T-helper 1 cell treated with Interleukin-12 subunit alpha and Interleukin-12 subunit beta and Interleukin-4 antibody, amounts not matched to agents 30 ng/mL and 1 ng/mL, for 36 hours (primary cell): Measurements from ENCODE around the gene C5AR2. TPM values are rescaled to one million over a fixed set of nuclear protein-coding genes. Genes with fewer than 3 reads are reported as not detected.
"Not testable (repeated sequence)": the region's sequence is repeated elsewhere in the genome, so short reads cannot be mapped to it uniquely, and the experiment has no call there.

ENCODE experiments used
- intact Hi-C: fragments of 100-400 bp; cut with micrococcal nuclease; formaldehyde crosslinking; loops from one replicate; pipeline ENCODE4 v1.15.1; 2024
- total RNA-seq: library from RNA; stranded (reverse); gene quantifications from 2 replicates; pipeline ENCODE4 v1.2.3, GENCODE V29; 2022

The C5AR2 gene
- total RNA-seq = 0.17 and 0.22 TPM in 2 replicates

GRCh38 chr19:47331931-47332547 is at the start of gene C5AR2:
Gene C5AR2 (plus strand): TSS chr19:47332175. CDS start chr19:47340800, 8,625 bp downstream.
- intact Hi-C loops = no loop called here

- intact Hi-C loops = loop anchor here (1.0 kb wide), 2 partner anchors 108 to 144 kb away; no protein-coding TSS in a partner anchor
Observed at GRCh38 chr19:47283405-47284059, 48.4 kb upstream of the C5AR2 start.

DNA sequence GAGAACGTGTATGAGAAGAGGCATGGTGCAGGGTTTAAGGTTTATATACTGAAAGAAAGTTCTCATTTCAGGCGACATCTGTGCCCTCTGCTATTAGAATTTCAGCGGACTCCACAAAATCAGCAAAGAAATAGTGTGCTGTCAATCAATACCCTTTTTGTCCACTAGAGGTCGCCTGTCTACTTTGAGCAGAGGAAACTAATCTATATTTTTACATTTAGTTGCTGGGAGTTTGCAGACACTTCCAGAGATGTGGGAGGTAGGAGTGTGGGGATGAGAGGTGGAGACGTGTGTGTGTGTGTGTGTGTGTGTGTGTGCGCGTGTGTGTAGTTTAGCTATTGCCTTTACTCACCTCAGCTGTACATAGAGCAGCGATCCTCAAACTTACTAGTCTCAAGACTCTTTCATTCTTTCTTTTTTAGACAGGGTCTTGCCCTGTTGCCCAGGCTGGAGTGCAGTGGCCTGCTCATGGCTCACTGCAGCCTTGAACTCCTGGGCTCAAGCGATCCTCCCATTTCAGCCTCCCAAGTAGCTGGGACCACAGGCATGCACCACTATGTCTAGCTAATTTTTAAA is 47.6 kb upstream of the C5AR2 start:
- intact Hi-C loops = loop anchor here (1.0 kb wide), 2 partner anchors 107 to 143 kb away; no protein-coding TSS in a partner anchor

GRCh38 chr19:47296036-47296435 is 35.9 kb upstream of the C5AR2 start:
- intact Hi-C loops = loop anchor here (1.0 to 5.0 kb wide), 5 partner anchors 51 to 411 kb away; partner anchors contain the start of genes DHX34 and NAPA

GRCh38 chr19:47300867-47301266 is 31.1 kb upstream of the C5AR2 start:
- intact Hi-C loops = not testable (repeated sequence)

DNA sequence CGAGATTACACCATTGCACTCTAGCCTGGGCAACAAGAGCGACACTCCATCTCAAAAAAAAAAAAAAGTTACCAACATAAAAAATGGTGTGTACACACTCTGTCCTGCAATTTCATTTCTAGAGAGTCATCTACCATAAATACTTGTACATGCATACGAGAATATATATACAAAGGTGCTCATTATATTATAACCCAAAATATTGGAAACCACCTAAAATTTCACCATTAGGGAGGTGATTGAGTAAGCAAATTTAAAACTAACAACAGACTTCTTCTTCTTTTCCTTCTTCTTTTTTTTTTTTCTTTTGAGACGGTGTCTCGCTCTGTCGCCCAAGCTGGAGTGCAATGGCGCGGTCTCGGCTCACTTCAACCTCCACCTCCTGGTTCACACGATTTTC is 29.7 kb upstream of the C5AR2 start:
- intact Hi-C loops = no loop called here

DNA sequence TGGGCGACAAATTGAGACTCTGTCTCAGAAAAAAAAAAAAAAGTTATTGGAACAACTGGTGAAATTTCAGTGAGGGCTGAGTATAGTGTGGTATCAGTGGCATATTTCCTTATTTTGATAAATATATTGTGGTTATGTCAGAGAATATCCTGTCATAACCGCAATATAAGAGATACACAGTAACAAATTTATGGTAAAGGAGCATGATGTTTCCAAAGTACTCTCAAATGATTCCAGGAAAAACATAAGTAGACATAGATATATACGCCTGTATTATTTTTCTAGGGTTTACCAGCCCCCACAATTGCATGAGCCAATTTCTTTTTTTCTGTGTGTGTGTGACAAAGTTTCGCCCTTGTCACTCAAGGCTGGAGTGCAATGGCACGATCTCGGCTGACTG is 28.0 kb upstream of the C5AR2 start:
- intact Hi-C loops = loop anchor here (2.0 kb wide), 1 partner anchor 87 kb away; no protein-coding TSS in a partner anchor

GRCh38 chr19:47305309-47305751 is 26.6 kb upstream of the C5AR2 start:
- intact Hi-C loops = loop anchor here (2.0 kb wide), 1 partner anchor 85 kb away; no protein-coding TSS in a partner anchor

GRCh38 chr19:47306303-47306702 is 25.7 kb upstream of the C5AR2 start:
- intact Hi-C loops = no loop called here

DNA sequence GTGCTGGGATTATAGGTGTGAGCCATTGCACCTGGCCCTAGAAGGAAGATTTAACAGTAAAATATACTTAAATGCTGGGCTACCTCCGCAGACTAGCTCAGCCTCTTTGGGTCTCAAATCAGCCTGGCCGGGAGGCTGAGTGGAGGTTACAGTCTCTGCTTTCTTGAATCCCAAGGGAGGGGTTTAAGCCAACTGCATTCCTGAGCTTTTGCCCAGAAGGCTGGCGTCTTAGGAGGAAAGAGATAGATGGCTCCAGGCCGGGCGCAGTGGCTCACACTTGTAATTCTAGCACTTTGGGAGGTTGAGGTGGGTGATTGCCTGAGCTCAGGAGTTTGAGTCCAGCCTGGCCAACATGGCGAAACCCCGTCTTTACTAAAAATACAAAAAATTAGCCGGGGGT is 22.9 kb upstream of the C5AR2 start:
- intact Hi-C loops = no loop called here

GRCh38 chr19:47309608-47310007 is 22.4 kb upstream of the C5AR2 start, which contains the start of gene C5AR1:
Gene C5AR1 (plus strand): TSS chr19:47309861. CDS start chr19:47309896, 35 bp downstream.
- intact Hi-C loops = no loop called here

GRCh38 chr19:47310323-47310722 is 21.7 kb upstream of the C5AR2 start:
- intact Hi-C loops = no loop called here

DNA sequence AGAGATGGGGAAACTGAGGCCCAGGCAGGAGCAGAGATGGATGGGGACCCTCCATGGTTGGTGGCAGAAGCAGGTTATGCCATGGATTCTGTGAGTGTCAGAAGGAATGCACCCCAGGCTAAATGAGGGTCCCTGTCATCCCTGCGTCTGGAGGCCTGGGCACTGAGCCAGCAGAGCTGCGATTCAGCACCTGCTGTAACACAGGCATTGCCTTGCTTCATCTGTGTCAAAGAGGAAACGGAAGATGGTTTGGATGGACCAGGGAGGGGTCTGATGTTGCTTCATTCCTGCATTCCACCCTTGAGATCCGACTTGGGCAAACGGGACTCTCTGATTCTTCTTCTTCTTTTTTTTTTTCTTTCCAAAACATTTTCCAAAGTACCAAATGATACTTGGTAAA is 21.2 kb upstream of the C5AR2 start:
- intact Hi-C loops = no loop called here

GRCh38 chr19:47312366-47313006 is 19.5 kb upstream of the C5AR2 start:
- intact Hi-C loops = no loop called here

GRCh38 chr19:47313754-47314295 is 18.1 kb upstream of the C5AR2 start:
- intact Hi-C loops = no loop called here

DNA sequence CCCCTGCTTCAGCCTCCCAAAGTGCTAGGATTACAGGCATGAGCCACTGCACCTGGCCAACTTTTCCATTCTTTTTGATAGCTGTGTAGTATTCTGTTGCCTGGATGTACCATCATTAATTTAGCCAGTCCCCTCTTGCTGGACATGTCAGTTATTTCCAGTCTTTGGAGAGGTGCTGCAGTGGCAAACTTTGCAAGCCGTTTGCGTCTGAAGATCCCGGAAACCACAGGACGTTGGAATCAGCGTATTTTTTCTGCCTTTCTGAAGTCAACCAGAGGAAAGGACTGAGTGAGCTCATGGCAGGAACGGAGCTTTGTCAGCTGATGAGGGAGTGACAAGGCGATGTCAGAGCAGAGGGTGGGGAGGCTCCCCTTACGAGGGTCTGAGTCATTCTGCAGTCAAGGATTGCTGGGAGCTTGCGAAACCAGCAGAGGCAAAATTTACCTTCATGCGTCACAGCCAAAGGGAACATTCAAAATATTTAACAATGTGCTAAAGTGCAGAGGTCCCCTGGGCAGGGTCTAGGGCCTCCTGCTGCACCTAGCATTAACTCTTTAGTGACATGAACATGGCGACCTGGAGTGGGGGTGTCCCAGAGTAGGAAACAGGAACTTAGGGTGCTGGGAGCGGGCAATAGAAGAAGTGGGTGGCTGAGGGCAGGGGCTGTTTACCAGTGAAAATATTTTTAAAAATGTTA is 16.7 kb upstream of the C5AR2 start:
- intact Hi-C loops = no loop called here

- intact Hi-C loops = no loop called here
Observed at GRCh38 chr19:47316513-47316912, 15.5 kb upstream of the C5AR2 start.

DNA sequence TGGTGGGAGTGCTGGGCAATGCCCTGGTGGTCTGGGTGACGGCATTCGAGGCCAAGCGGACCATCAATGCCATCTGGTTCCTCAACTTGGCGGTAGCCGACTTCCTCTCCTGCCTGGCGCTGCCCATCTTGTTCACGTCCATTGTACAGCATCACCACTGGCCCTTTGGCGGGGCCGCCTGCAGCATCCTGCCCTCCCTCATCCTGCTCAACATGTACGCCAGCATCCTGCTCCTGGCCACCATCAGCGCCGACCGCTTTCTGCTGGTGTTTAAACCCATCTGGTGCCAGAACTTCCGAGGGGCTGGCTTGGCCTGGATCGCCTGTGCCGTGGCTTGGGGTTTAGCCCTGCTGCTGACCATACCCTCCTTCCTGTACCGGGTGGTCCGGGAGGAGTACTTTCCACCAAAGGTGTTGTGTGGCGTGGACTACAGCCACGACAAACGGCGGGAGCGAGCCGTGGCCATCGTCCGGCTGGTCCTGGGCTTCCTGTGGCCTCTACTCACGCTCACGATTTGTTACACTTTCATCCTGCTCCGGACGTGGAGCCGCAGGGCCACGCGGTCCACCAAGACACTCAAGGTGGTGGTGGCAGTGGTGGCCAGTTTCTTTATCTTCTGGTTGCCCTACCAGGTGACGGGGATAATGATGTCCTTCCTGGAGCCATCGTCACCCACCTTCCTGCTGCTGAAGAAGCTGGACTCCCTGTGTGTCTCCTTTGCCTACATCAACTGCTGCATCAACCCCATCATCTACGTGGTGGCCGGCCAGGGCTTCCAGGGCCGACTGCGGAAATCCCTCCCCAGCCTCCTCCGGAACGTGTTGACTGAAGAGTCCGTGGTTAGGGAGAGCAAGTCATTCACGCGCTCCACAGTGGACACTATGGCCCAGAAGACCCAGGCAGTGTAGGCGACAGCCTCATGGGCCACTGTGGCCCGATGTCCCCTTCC is 11.8 kb upstream of the C5AR2 start:
- intact Hi-C loops = no loop called here

GRCh38 chr19:47321630-47322029 is 10.3 kb upstream of the C5AR2 start:
- intact Hi-C loops = no loop called here

GRCh38 chr19:47322058-47322457 is 9.9 kb upstream of the C5AR2 start:
- intact Hi-C loops = no loop called here
